ENCODE measurements around the gene ATE1.

The ATE1 gene

GRCh38 chr10:121732656-121733445 is 195.0 kb downstream of the ATE1 start:
- peaks cover 13 to 22% of the 10 kb centered on the region in 2 experiments for H3K4me1 ChIP-seq (ENCODE audit: control insufficient read depth in 1 of 2, insufficient read depth in 1 of 2, low read depth in 1 of 2, low read length in 1 of 2)
- H3K4me3 ChIP-seq (ENCODE audit: low read depth in 1 of 2, low read length in 1 of 2): no peak overlapping the region
- H3K27ac ChIP-seq: no peak overlapping the region
- no peaks in the 10 kb centered on the region for H3K9me3 ChIP-seq
- no peak for TF ChIP-seq CTCF (IDR thresholded peaks at IDR 0.05)
- peaks cover 67% of the 10 kb centered on the region for H3K27me3 ChIP-seq
- no peaks in the 10 kb centered on the region for H3K36me3 ChIP-seq

GRCh38 chr10:121732172-121732571 is 195.7 kb downstream of the ATE1 start:
- Histone ChIP-seq H3K36me3 (no peaks in the 10 kb centered on the region), H3K27ac (no peak overlapping the region), H3K4me3 (ENCODE audit: low read depth in 1 of 2, low read length in 1 of 2) (no peak overlapping the region), H3K9me3 (no peaks in the 10 kb centered on the region), H3K27me3 (peaks cover 64% of the 10 kb centered on the region), H3K4me1 (ENCODE audit: control insufficient read depth in 1 of 2, insufficient read depth in 1 of 2, low read depth in 1 of 2, low read length in 1 of 2) (peaks cover 7 to 16% of the 10 kb centered on the region in 2 experiments)
- no peak for TF ChIP-seq CTCF (IDR thresholded peaks at IDR 0.05)

- H3K4me1 ChIP-seq (ENCODE audit: control insufficient read depth in 1 of 2, insufficient read depth in 1 of 2, low read depth in 1 of 2, low read length in 1 of 2): no peaks in the 10 kb centered on the region
- TF ChIP-seq CTCF (IDR thresholded peaks at IDR 0.05): no peak
Observed at GRCh38 chr10:121724282-121724681, 203.5 kb downstream of the ATE1 start.

GRCh38 chr10:121722665-121723064 is 205.2 kb downstream of the ATE1 start:
- no peaks in the 10 kb centered on the region for H3K9me3 ChIP-seq
- H3K4me3 ChIP-seq (ENCODE audit: low read depth in 1 of 2, low read length in 1 of 2): no peak overlapping the region
- no peak for TF ChIP-seq CTCF (IDR thresholded peaks at IDR 0.05)
- H3K36me3 ChIP-seq: no peaks in the 10 kb centered on the region
- H3K4me1 ChIP-seq (ENCODE audit: control insufficient read depth in 1 of 2, insufficient read depth in 1 of 2, low read depth in 1 of 2, low read length in 1 of 2): no peaks in the 10 kb centered on the region
- no peak overlapping the region for H3K27ac ChIP-seq
- peaks cover 25% of the 10 kb centered on the region for H3K27me3 ChIP-seq

More at GRCh38 chr10:121724282-121724681, 203.5 kb downstream of the ATE1 start:
- H3K27me3 ChIP-seq: peaks cover 29% of the 10 kb centered on the region
- H3K9me3 ChIP-seq: no peaks in the 10 kb centered on the region
- H3K27ac ChIP-seq: no peak overlapping the region
- no peaks in the 10 kb centered on the region for H3K36me3 ChIP-seq
- no peak overlapping the region for H3K4me3 ChIP-seq (ENCODE audit: low read depth in 1 of 2, low read length in 1 of 2)

GRCh38 chr10:121721257-121721656 is 206.6 kb downstream of the ATE1 start:
- no peak overlapping the region for H3K27ac ChIP-seq
- no peaks in the 10 kb centered on the region for H3K9me3 ChIP-seq
- H3K4me3 ChIP-seq (ENCODE audit: low read depth in 1 of 2, low read length in 1 of 2): no peak overlapping the region
- no peaks in the 10 kb centered on the region for H3K4me1 ChIP-seq (ENCODE audit: control insufficient read depth in 1 of 2, insufficient read depth in 1 of 2, low read depth in 1 of 2, low read length in 1 of 2)
- TF ChIP-seq CTCF (IDR thresholded peaks at IDR 0.05): no peak
- H3K27me3 ChIP-seq: peaks cover 27% of the 10 kb centered on the region
- no peaks in the 10 kb centered on the region for H3K36me3 ChIP-seq
